PC-3 (cell line): Measurements from ENCODE around the gene POU2F1. TPM values are rescaled to one million over a fixed set of nuclear protein-coding genes. Genes with fewer than 3 reads are reported as not detected.

Experiments
- ATAC-seq: fragments of 200-7000 bp; cut with Tn5 transposase; 2 replicates; pipeline ENCODE4 v1.9.1; 2020; ENCODE audit warnings: mild to moderate bottlenecking, moderate library complexity
- BruUV-seq: library from RNA; stranded (reverse); fragments of 400-500 nt; replicated peaks from 2 replicates; lab custom pipeline; 2021; lab: Mats Ljungman, UMichigan
- CTCF ChIA-PET: fragments of 300-600 bp; sonication (Branson Sonifier 250); formaldehyde crosslinking; loops from one replicate; lab custom pipeline; 2022; ENCODE audit warnings: antibody characterized with exemption; lab: Charles Lee
- POLR2A ChIA-PET: fragments of 300-600 bp; sonication (Branson Sonifier 250); formaldehyde crosslinking; loops from one replicate; lab custom pipeline; 2022; ENCODE audit warnings: antibody characterized with exemption; ENCODE audit not compliant: unreplicated experiment; lab: Charles Lee
- DNase-seq: peaks from one replicate; pipeline ENCODE4 v3.0.0-alpha.2; 2015
- H2AFZ ChIP-seq: fragments of 300-600 bp; sonication (generic); 2 replicates; pipeline ENCODE4 v1.6.0; 2016; ENCODE audit warnings: antibody characterized with exemption, low read length
- H3F3A ChIP-seq: fragments of 300-600 bp; sonication (generic); one replicate; pipeline ENCODE4 v1.6.0; 2017; ENCODE audit warnings: antibody characterized with exemption, low read length, control low read depth, mild to moderate bottlenecking; ENCODE audit not compliant: unreplicated experiment
- H3K27ac ChIP-seq: fragments of 300-600 bp; sonication (generic); 2 replicates; pipeline ENCODE4 v1.5.1; 2016; ENCODE audit warnings: mild to moderate bottlenecking, low read length
- H3K27me3 ChIP-seq: fragments of 300-600 bp; sonication (generic); 2 replicates; pipeline ENCODE4 v1.6.1; 2016; ENCODE audit warnings: low read length, mixed read lengths
- H3K36me3 ChIP-seq: fragments of 300-600 bp; sonication (generic); 2 replicates; pipeline ENCODE4 v1.6.1; 2016; ENCODE audit warnings: low read depth, mixed run types, low read length, mixed read lengths
- H3K4me1 ChIP-seq: fragments of 300-600 bp; sonication (generic); 2 replicates; pipeline ENCODE4 v1.5.1; 2016; ENCODE audit warnings: low read length; ENCODE audit not compliant: insufficient read depth
- H3K4me2 ChIP-seq: fragments of 300-600 bp; sonication (generic); 2 replicates; pipeline ENCODE4 v1.6.0; 2016; ENCODE audit warnings: low read length
- H3K4me3 ChIP-seq: fragments of 300-600 bp; sonication (generic); 2 replicates; pipeline ENCODE4 v1.5.1; 2016; ENCODE audit warnings: mild to moderate bottlenecking, low read length, mixed read lengths
- H3K79me2 ChIP-seq: fragments of 300-600 bp; sonication (generic); 2 replicates; pipeline ENCODE4 v1.6.1; 2017; ENCODE audit warnings: low read length, mixed read lengths
- H3K9ac ChIP-seq: fragments of 300-600 bp; sonication (generic); 2 replicates; pipeline ENCODE4 v1.6.0; 2016; ENCODE audit warnings: mild to moderate bottlenecking, low read length
- H3K9me2 ChIP-seq: fragments of 300-600 bp; sonication (generic); replicated peaks from 2 replicates; pipeline ENCODE4 v1.6.1; 2016; ENCODE audit warnings: mixed run types, low read length, mixed read lengths
- H3K9me3 ChIP-seq: fragments of 300-600 bp; sonication (generic); 2 replicates; pipeline ENCODE4 v1.6.1; 2016; ENCODE audit warnings: low read length, mixed read lengths
- H4K20me1 ChIP-seq: fragments of 300-600 bp; sonication (generic); 2 replicates; pipeline ENCODE4 v1.6.1; 2016; ENCODE audit warnings: low read length, mixed read lengths
- EZH2 ChIP-seq: fragments of 300-600 bp; sonication (generic); IDR thresholded peaks from one replicate; pipeline ENCODE4 v1.6.1; 2017; ENCODE audit warnings: antibody characterized with exemption, mild to moderate bottlenecking, low read length; ENCODE audit not compliant: unreplicated experiment
- EZH2phosphoT487 ChIP-seq: fragments of 300-600 bp; sonication (generic); IDR thresholded peaks from 2 replicates; pipeline ENCODE4 v1.6.1; 2018; ENCODE audit warnings: mild to moderate bottlenecking, antibody characterized with exemption, low read length, borderline replicate concordance
- intact Hi-C: fragments of 100-400 bp; cut with micrococcal nuclease; formaldehyde crosslinking; loops from 2 replicates; pipeline ENCODE4 v1.9.0; 2023
- total RNA-seq: library from RNA; depleted of rRNA; stranded (reverse); fragments of >200 nt; gene quantifications from 2 replicates; pipeline ENCODE4 v1.2.3, GENCODE V29; 2014
- TF ChIP-seq, protein P1 (sequence below): fragments of 300-600 bp; sonication (generic); conservative IDR thresholded peaks from 2 replicates; pipeline ENCODE4 v1.5.1; 2017; ENCODE audit warnings: antibody characterized with exemption, low read depth, mild to moderate bottlenecking, low read length

Gene POU2F1
- total RNA-seq, 1 experiment from 2014 or later: 8.7 TPM

DNA sequence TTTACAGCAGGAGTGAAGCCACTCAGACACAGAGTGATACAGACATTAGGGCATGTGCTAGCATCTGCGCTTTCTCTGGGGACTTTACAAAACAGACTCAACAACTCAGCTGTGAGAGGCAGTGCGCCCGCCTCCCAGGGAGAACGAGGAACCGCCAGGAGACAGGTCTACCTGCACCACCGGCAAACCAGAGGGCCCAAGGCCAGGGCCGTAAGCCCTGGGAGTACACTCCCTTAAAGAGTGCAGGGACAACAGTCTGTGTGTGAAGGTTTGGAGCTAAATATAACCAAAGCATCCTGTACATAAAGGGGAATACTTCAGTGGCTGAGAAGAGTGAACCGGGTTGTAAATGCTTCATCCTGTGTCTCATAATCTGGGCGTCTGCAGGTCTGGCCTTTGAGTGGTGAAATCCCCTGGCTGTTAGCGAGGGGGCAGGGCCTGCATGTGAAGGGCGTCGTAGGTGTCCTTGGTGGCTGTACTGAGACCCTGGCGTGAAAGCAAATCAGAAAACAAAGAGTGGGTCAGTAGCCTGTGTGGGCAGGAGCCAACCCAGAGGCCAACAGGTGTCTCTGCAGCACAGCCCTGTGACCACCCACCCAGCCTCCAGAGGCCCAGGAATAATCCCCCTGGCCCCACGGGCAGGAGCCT is 210.7 kb downstream of the POU2F1 start:
- Histone ChIP-seq H3K4me1 (no peaks in the 10 kb centered on the region), H2AFZ (no peak overlapping the region), H3K9me2 (no peaks in the 10 kb centered on the region), H3K4me3 (no peak overlapping the region), H3K27me3 (no peaks in the 10 kb centered on the region), H3K9ac (no peak overlapping the region), H4K20me1 (no peaks in the 10 kb centered on the region), H3K79me2 (no peaks in the 10 kb centered on the region), H3F3A (no peaks in the 10 kb centered on the region), H3K27ac (no peak overlapping the region), H3K4me2 (no peak overlapping the region), H3K9me3 (no peaks in the 10 kb centered on the region), H3K36me3 (no peaks in the 10 kb centered on the region)
- ChIA-PET POLR2A (no interaction called here), CTCF (no interaction called here)
- no TSS peak for BruUV-seq
- DNase-seq: no peak
- TF ChIP-seq, protein P1, sequence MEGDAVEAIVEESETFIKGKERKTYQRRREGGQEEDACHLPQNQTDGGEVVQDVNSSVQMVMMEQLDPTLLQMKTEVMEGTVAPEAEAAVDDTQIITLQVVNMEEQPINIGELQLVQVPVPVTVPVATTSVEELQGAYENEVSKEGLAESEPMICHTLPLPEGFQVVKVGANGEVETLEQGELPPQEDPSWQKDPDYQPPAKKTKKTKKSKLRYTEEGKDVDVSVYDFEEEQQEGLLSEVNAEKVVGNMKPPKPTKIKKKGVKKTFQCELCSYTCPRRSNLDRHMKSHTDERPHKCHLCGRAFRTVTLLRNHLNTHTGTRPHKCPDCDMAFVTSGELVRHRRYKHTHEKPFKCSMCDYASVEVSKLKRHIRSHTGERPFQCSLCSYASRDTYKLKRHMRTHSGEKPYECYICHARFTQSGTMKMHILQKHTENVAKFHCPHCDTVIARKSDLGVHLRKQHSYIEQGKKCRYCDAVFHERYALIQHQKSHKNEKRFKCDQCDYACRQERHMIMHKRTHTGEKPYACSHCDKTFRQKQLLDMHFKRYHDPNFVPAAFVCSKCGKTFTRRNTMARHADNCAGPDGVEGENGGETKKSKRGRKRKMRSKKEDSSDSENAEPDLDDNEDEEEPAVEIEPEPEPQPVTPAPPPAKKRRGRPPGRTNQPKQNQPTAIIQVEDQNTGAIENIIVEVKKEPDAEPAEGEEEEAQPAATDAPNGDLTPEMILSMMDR: no peak
- TF ChIP-seq EZH2 (no peak), EZH2phosphoT487 (no peak)
- intact Hi-C loops: no loop called here
- no peak for ATAC-seq

GRCh38 chr1:167431909-167432650 is 211.4 kb downstream of the POU2F1 start:
- H3K79me2 ChIP-seq: no peaks in the 10 kb centered on the region
- DNase-seq: no peak
- POLR2A ChIA-PET: no interaction called here
- ATAC-seq: no peak
- H4K20me1 ChIP-seq: no peaks in the 10 kb centered on the region
- no peaks in the 10 kb centered on the region for H3K9me3 ChIP-seq
- H3K9me2 ChIP-seq: no peaks in the 10 kb centered on the region
- no peak overlapping the region for H2AFZ ChIP-seq
- TF ChIP-seq EZH2phosphoT487 (no peak), EZH2 (no peak)
- TF ChIP-seq, protein P1: no peak
- CTCF ChIA-PET: interaction anchor here (0.9 kb wide), 1 partner anchor 38 kb away, joined by 3 read pairs; no protein-coding TSS in a partner anchor
- intact Hi-C loops: no loop called here
- no TSS peak for BruUV-seq
- no peak overlapping the region for H3K4me2 ChIP-seq
- no peak overlapping the region for H3K4me3 ChIP-seq
- H3K27ac ChIP-seq: no peak overlapping the region
- H3K9ac ChIP-seq: no peak overlapping the region
- no peaks in the 10 kb centered on the region for H3K36me3 ChIP-seq
- no peaks in the 10 kb centered on the region for H3K4me1 ChIP-seq
- no peaks in the 10 kb centered on the region for H3K27me3 ChIP-seq
- H3F3A ChIP-seq: no peaks in the 10 kb centered on the region

- ATAC-seq (no peak), DNase-seq (no peak)
- H3K79me2 ChIP-seq: no peaks in the 10 kb centered on the region
- H2AFZ ChIP-seq: no peak overlapping the region
- no peaks in the 10 kb centered on the region for H3K36me3 ChIP-seq
- H3K27ac ChIP-seq: no peak overlapping the region
- intact Hi-C loops: no loop called here
- H3K4me2 ChIP-seq: no peak overlapping the region
- H3K9me2 ChIP-seq: no peaks in the 10 kb centered on the region
- no peak overlapping the region for H3K9ac ChIP-seq
- TF ChIP-seq EZH2phosphoT487: no peak
- TF ChIP-seq EZH2: no peak
- no peaks in the 10 kb centered on the region for H3K4me1 ChIP-seq
- H3K4me3 ChIP-seq: no peak overlapping the region
- CTCF ChIA-PET: interaction anchor here (0.9 kb wide), 1 partner anchor 38 kb away, joined by 3 read pairs; no protein-coding TSS in a partner anchor
- no peaks in the 10 kb centered on the region for H3F3A ChIP-seq
- no peaks in the 10 kb centered on the region for H3K9me3 ChIP-seq
- POLR2A ChIA-PET: no interaction called here
- no peaks in the 10 kb centered on the region for H4K20me1 ChIP-seq
- H3K27me3 ChIP-seq: no peaks in the 10 kb centered on the region
- no TSS peak for BruUV-seq
These were observed 212.1 kb downstream of the POU2F1 start for GRCh38 chr1:167432780-167433179.
